SH-SY5Y (cell line): Measurements from ENCODE around the gene LPCAT2.

ENCODE experiments used
- GATA2 ChIP-seq: IDR thresholded peaks from 2 replicates; pipeline ENCODE4 v1.6.1; 2011; ENCODE audit warnings: mild to moderate bottlenecking, low read depth, low read length
- GATA3 ChIP-seq: IDR thresholded peaks from 2 replicates; pipeline ENCODE4 v1.6.1; 2011; ENCODE audit warnings: low read depth, mild to moderate bottlenecking, low read length, moderate library complexity

DNA sequence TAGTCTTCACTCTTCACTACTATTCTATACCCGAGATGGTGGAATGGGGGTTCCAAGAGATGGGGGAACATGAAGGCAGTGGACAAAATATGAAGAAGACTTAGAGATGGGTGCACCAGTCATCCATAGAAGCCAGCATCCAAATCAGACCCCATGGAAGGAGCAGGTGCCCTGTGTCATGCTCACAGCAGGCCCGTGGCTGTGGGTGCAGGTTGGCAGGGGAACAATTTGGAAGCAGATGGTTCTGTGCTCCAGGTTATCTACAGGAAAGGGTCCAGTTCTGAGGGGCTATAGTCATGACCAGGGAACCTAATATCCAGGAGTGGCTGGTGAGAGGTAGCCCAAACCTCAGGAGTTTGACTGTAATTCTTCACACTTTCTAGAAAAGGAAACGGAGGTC lies 9.6 kb upstream of the LPCAT2 start:
- no peak for TF ChIP-seq GATA3
- no peak for TF ChIP-seq GATA2
